ENCODE results near the gene SACS. TPM values are rescaled to one million over a fixed set of nuclear protein-coding genes. Genes with fewer than 3 reads are reported as not detected.
A peak's percentile ranks its signal among the peaks of the same experiment; 100 is the strongest.

SACS gene
- total and polyA plus RNA-seq, 4 donors: 0.50 to 7.2 (median 2.9) TPM

DNA sequence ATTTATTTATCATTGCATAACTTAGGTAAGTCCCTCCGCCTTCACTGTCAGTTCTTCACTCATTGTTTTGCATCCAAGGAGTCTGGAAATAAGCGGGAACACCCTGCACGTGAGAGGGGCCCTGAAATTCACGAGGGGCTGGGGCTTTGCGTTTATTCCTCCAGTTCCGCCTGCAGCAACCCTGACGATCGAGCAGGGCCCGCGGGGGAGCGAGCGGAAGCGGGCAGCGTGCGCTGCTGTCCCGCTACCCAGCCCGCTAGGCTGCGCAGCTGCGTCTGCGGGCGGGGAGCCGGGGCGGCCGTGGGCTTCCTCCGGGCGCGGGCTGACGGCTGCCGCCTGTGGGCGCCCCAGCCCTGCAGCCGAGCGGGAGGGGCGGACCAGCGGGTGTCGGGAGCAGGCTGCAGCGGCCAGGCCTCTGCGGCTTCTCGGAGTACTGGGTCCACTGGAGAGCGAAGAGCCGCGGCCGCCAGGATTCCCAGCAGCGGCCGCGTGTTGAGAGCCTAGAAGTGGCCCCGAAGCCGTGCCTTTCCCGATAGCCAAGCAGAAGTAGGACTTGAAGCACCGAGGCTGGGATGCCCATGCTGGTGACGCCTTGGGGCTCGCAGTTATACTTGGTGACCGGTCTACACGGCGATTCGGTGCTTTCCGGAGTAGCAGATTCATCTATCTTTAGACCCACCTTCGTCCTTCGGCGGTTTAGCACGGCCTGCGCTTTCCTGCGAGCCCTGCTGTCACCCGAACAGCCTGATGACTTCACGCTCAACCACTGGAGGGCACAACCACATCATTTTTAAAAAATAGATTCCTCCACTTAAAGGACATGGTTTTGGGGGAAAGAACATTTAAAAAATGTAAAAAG is 32.9 kb upstream of the SACS start:
- WGBS: 2% methylated on average over 64 of the region's 64 CpGs
- H3K9me3 ChIP-seq (ENCODE audit: control insufficient read depth in 4 of 4, low read length in 3 of 4): no peaks in the 10 kb centered on the region
- TF ChIP-seq CTCF (IDR thresholded peaks at IDR 0.05; ENCODE audit: low read depth, low read length, missing input control): peak; percentile 59
- peak; percentile 80 to 82 for TF ChIP-seq RAD21 (IDR thresholded peaks at IDR 0.05)
- TF ChIP-seq YY1 (IDR thresholded peaks at IDR 0.05): peak; percentile 11
- no peak for TF ChIP-seq HNF4G (IDR thresholded peaks at IDR 0.05)
- peak; percentile 85 for TF ChIP-seq MAX (IDR thresholded peaks at IDR 0.05)
- H3K27ac ChIP-seq (ENCODE audit: low read depth in 1 of 2, low read length in 2 of 2): no peak overlapping the region
- H3K4me3 ChIP-seq (ENCODE audit: low read depth in 1 of 3, low read length in 3 of 3): peak overlapping the region; percentile 36 to 61 (median 53)
- DNase-seq (ENCODE audit: low spot score): peak; percentile 58
- peaks cover 3 to 10% (median 7%) of the 10 kb centered on the region in 4 donors for H3K4me1 ChIP-seq (ENCODE audit: control insufficient read depth in 4 of 4, insufficient read depth in 4 of 4, low read length in 3 of 4)
- H3K27me3 ChIP-seq (ENCODE audit: control insufficient read depth in 4 of 4, insufficient read depth in 4 of 4, low read length in 3 of 4): peaks cover 0 to 6% (median 1%) of the 10 kb centered on the region in 4 donors
- no peaks in the 10 kb centered on the region for H3K36me3 ChIP-seq (ENCODE audit: control insufficient read depth in 4 of 4, insufficient read depth in 3 of 4, low read depth in 1 of 4, low read length in 3 of 4)
- H3K9ac ChIP-seq (ENCODE audit: low read depth in 1 of 2, low read length in 2 of 2): no peak overlapping the region

GRCh38 chr13:23463661-23464060 is 30.2 kb upstream of the SACS start:
- no peak overlapping the region for H3K27ac ChIP-seq (ENCODE audit: low read depth in 1 of 2, low read length in 2 of 2)
- DNase-seq (ENCODE audit: low spot score): no peak
- no peak overlapping the region for H3K9ac ChIP-seq (ENCODE audit: low read depth in 1 of 2, low read length in 2 of 2)
- H3K27me3 ChIP-seq (ENCODE audit: control insufficient read depth in 4 of 4, insufficient read depth in 4 of 4, low read length in 3 of 4): peaks cover 0 to 6% (median 0%) of the 10 kb centered on the region in 4 donors
- no peaks in the 10 kb centered on the region for H3K9me3 ChIP-seq (ENCODE audit: control insufficient read depth in 4 of 4, low read length in 3 of 4)
- no peak for TF ChIP-seq SP1 (IDR thresholded peaks at IDR 0.05)
- TF ChIP-seq TAF1 (conservative IDR thresholded peaks at IDR 0.05): no peak
- no peak for TF ChIP-seq JUND (IDR thresholded peaks at IDR 0.05)
- TF ChIP-seq RAD21 (IDR thresholded peaks at IDR 0.05): no peak
- no peak for TF ChIP-seq MAX (IDR thresholded peaks at IDR 0.05)
- no peak for TF ChIP-seq HNF4A (conservative IDR thresholded peaks at IDR 0.05)
- no peak for TF ChIP-seq CTCF (IDR thresholded peaks at IDR 0.05; ENCODE audit: low read depth, low read length, missing input control)
- TF ChIP-seq, protein P1, sequence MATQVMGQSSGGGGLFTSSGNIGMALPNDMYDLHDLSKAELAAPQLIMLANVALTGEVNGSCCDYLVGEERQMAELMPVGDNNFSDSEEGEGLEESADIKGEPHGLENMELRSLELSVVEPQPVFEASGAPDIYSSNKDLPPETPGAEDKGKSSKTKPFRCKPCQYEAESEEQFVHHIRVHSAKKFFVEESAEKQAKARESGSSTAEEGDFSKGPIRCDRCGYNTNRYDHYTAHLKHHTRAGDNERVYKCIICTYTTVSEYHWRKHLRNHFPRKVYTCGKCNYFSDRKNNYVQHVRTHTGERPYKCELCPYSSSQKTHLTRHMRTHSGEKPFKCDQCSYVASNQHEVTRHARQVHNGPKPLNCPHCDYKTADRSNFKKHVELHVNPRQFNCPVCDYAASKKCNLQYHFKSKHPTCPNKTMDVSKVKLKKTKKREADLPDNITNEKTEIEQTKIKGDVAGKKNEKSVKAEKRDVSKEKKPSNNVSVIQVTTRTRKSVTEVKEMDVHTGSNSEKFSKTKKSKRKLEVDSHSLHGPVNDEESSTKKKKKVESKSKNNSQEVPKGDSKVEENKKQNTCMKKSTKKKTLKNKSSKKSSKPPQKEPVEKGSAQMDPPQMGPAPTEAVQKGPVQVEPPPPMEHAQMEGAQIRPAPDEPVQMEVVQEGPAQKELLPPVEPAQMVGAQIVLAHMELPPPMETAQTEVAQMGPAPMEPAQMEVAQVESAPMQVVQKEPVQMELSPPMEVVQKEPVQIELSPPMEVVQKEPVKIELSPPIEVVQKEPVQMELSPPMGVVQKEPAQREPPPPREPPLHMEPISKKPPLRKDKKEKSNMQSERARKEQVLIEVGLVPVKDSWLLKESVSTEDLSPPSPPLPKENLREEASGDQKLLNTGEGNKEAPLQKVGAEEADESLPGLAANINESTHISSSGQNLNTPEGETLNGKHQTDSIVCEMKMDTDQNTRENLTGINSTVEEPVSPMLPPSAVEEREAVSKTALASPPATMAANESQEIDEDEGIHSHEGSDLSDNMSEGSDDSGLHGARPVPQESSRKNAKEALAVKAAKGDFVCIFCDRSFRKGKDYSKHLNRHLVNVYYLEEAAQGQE (IDR thresholded peaks at IDR 0.05): no peak
- no peak for TF ChIP-seq ZBTB33 (IDR thresholded peaks at IDR 0.05)
- no peak for TF ChIP-seq FOXA1 (IDR thresholded peaks at IDR 0.05)
- no peak for TF ChIP-seq FOXA2 (IDR thresholded peaks at IDR 0.05)
- no peak for TF ChIP-seq ATF3 (IDR thresholded peaks at IDR 0.05)
- TF ChIP-seq NR2F2 (IDR thresholded peaks at IDR 0.05): no peak
- TF ChIP-seq YY1 (IDR thresholded peaks at IDR 0.05): no peak
- TF ChIP-seq HNF4G (IDR thresholded peaks at IDR 0.05): no peak
- TF ChIP-seq EGR1 (IDR thresholded peaks at IDR 0.05; ENCODE audit: low read depth in 2 of 2): no peak
- TF ChIP-seq GABPA (IDR thresholded peaks at IDR 0.05 in 1 of 2, conservative IDR thresholded peaks at IDR 0.05 in 1 of 2): no peak
- WGBS: 93% methylated on average over 4 of the region's 4 CpGs
- H3K36me3 ChIP-seq (ENCODE audit: control insufficient read depth in 4 of 4, insufficient read depth in 3 of 4, low read depth in 1 of 4, low read length in 3 of 4): no peaks in the 10 kb centered on the region
- H3K4me1 ChIP-seq (ENCODE audit: control insufficient read depth in 4 of 4, insufficient read depth in 4 of 4, low read length in 3 of 4): peaks cover 3 to 10% (median 7%) of the 10 kb centered on the region in 4 donors
- no peak overlapping the region for H3K4me3 ChIP-seq (ENCODE audit: low read depth in 1 of 3, low read length in 3 of 3)

All from liver (tissue), 9 donors.